Astrocyte (in vitro differentiated cells and primary cell): ENCODE data around the gene ATP5MC3.

Experiments used
- CTCF ChIP-seq: IDR thresholded peaks from 2 replicates; pipeline ENCODE4 v1.5.1; 2011; ENCODE audit warnings: low read depth, mild to moderate bottlenecking, inconsistent platforms, low read length, moderate library complexity; ENCODE audit not compliant: insufficient read depth
- EZH2 ChIP-seq: IDR thresholded peaks from 2 replicates; pipeline ENCODE4 v1.6.1; 2012; ENCODE audit warnings: mild to moderate bottlenecking, low read length, inconsistent platforms; ENCODE audit not compliant: insufficient read depth

- TF ChIP-seq CTCF: no peak
- TF ChIP-seq EZH2: no peak
Observed at GRCh38 chr2:175166216-175166824, 15.2 kb downstream of the ATP5MC3 start.
